Stimulated activated CD4-positive, alpha-beta T cell treated with anti-CD3 and anti-CD28 coated beads, Interleukin-1b, Interleukin-23, amount 100 ng/mL, for 48 hours (primary cell): ENCODE data around the gene CCDC3.
"Not testable (repeated sequence)": the region's sequence is repeated elsewhere in the genome, so short reads cannot be mapped to it uniquely, and the experiment has no call there.

ENCODE experiments used
- DNase-seq: peaks from one replicate; pipeline ENCODE4 v3.0.0-alpha.2; 2020

CCDC3 gene

DNA sequence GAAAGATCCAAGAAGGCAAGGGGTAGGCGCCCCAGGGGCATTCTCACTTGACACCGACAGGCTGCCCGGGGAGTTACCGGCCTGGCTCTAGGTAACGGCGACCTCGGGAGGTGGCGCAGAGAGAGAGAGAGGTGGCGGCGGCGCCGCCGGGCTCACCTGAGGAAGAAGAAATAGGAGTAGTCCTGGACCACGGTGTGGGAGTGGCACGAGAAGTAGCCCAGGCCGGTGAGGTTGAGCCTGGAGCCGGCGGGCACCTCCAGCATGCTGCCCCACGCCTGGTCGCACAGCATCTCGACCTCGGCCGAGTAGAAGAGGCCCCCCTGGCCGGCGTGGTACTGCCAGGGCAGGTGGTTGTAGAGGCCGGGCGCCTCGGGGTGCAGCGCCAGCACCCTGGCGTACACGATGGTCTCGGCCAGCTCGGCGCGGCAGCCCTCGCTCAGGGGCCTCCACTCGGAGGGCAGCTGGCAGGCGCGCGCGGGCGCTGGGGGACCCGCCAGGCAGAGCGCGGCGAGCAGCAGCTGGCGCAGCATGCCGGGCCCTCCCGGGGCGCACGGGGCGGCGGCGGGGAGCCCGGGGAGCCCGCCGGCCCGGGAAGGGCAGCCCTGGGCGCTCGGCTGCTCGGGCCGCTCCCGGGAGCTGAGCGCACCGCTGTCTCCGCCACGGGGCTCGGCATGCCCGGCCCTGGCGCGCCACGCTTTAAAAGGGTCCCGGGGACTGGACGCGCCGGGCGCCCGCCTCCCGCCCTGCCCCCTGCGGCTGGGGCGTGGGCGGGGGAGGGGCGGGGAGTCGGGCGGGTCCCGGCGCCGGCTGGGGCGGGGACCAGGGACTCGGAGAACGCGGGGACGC lies at the start of gene CCDC3:
CCDC3 (minus strand) TSS at position 673 of the 846 bp plus-strand sequence; CDS start at position 530, 143 bp downstream.
- peak; percentile 4 for DNase-seq

DNA sequence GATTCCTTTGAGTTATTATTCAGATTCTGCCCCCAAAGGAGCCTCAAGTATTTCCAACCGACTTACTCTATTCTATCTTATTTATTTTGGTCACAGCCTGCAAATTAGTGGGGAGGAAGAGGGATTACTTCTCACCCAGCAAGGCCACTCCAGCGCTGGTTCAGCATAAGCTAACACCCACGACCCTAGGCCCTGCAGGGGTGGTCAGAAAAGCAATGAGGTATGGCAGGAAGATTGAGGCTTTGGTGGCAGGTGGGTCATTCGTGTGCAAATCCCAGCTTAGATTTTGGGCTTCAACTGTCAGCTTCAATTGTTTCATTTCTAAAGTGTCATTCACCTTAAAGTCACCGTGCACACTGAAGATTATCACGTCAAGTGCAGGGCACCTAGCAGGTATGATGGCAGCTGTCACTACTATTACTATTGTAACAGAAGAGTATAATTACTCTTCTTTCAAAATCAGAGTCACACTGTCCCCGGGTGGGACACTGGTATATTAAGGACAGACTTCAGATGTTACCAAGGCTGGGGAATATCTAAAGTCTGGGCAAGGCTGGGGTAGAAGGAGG lies 49.7 kb upstream of the CCDC3 start:
- no peak for DNase-seq

DNA sequence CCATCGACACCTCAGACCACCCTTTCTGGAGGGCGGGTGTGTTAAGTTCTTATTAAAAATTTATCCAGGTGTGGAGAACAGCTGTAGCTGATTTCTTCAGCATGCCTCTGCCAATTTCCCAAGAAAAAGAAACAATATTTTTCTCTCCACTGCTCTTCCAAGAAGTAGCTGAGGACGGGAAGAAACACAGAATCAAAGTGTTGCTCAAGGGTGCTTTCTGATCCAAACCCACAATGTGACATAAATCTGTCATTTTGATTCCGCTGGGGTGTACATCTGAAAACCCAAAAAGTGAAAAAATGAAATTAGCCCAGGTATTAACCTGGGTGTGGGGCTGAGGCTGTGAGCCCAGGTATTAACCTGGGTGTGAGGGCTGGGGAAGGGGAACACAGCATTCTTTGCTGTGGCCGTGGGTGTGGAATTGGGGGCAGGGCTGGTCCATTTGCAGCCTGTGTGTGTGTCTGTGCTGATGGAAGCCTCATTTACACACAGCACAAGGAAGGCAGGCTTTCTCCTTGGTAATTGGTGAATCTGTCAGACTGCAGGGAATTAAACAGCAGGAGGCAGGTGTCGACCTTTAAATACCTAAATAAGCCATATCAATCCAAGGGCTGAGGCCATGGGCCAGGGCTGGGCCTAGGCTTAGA lies 48.4 kb upstream of the CCDC3 start:
- no peak for DNase-seq

DNA sequence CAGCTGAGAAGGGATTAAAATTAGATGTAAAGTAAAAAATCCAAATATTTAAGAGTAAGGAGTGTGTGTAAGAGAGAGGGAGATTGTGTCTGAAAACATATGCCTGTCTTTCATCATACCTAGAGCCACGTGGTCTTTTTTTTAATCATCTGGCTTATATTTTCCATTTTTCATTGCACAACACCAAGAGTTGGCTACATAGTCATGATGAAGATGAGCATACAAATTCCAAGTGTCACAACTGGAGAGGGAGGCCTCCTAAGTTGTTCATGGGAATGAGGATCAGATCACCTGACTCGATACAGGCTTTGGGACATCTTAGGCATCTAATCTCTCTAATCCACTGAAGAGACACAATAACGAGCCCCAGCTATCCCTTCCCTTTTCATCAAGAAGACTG lies 47.2 kb upstream of the CCDC3 start:
- no peak for DNase-seq

DNA sequence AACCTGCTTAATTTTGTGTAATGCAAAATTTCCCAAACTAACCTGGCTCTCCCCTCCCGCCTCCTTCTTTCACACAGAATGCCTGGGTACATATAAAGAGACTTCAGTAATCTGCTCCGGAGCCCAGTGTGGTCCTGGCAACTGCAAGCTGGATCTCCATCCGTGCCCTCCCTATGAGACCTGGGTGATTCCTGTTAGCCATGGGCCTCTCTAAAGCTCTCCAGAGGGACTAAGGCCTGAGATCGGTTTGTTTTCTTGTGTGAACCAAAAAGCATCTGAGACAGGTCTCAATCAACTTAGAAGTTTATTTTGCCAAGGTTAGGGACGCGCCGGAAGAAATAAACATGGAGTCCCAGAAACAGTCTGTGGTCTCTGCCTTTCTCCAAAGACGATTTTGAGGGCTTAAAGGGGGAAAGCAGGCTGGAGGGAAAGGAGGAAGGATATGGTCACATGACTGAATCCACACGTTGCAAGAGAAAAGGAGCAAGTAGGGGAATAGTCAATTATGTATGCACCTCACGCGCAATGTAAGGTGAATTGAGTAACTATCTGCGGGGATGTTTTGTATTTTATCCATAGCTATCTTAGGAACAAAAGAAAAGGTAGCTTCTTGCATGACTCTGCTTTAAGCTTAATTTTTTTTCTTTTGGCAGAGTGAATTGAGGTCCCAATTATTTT lies 46.2 kb upstream of the CCDC3 start:
- DNase-seq = no peak

DNA sequence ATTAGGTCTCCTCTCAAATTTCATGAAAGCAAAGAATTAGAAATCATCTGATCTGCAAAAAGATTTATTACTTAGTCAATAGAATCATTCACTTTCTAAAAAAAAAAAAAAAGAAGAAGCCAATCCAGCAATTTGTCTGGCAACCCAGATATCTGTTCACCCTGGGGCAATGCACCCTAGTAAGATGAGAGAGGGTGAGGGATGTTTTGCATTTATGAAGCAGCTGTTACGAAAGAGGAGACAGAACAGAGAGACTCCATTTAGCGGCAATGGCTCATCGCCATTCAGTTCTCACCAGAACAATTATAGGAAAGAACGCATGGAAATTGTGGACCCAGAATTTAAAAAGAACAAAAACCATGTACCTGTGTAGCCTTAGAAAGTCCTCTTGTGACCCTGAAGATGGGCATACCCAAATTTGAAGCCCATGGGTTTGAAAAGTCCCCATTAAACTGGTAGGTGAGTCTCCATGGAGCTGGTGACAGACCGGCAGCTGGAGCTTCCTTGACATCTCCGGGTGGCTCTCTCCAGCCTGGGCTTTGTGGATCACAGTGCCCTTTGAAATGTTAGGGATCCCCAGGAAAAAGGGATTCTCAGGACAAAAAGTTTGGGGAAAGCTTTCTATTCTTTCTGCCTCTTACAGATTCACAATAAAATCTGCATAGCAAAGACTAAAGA lies 45.5 kb upstream of the CCDC3 start:
- DNase-seq = no peak

DNA sequence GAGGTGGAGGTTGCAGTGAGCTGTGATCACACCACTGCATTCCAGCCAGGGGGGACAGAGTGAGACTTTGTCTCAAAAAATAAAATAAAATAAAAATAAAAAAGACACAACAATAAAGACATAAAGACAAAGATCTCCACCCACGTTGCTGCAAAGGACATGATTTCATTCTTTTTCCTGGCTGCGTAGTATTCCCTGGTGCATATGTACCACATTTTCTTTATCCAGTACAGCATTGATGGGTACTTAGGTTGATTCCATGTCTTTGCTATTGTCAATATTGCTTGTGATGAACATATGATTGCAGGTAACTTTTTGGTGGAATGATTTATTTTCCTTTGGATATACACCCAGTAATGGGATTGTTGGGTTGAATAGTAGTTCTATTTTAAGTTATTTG lies 42.0 kb upstream of the CCDC3 start:
- DNase-seq = no peak

DNA sequence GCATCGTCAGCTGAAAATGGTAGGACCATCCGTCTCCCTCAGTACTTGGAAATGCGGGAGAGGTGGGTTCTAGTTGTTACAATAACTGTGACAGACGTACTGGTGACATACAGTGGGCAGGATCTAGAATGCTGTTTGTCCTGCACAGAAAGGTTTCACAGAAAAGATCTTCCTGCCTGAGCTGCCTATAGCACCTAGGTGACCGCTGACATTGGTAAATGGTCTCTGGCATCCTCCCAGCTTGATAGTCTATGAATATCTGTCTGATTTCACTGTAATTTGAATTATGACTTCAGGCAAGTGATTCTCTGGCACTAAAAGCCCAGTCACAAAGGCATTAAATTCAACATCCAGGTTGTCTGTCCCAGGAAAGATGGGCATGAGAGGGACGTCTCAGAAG lies 38.2 kb upstream of the CCDC3 start:
- DNase-seq = no peak

DNA sequence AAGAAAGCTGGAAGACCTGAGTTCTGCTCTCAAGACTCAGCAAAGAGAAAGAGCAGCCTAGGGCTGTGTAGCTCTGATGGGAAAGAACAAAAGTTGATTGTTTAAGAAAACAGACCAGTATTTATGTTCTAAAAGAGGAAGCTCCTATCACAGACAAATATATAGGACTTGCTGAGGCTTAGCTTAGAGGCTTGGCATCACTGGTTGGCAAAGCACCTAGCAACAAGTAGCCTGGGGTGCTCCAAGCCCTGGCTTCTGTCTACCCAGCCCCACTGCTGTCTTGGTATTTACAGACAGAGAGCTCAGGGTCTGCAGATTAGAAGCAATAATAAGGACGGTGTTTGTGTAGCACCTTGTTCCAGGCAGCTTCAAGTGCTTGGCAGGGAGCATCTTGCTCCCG lies 36.9 kb upstream of the CCDC3 start:
- DNase-seq = no peak

DNA sequence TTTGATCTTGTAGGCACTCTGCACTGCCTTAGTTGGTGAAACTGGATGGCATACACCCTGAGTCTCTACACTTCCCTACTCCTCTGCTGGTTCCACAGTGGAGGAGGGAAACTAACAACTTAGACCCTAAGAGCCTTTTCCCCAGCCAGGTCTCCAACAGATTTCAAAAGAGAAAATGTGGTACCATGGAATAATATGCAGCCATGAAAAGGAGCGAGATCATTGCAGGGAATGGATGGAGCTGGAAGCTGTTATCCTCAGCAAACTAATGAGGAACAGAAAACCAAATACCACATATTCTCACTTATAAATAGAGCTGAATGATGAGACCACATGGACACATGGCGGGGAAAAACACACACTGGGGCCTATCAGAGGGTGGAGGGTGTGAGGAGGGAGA lies 36.3 kb upstream of the CCDC3 start:
- no peak for DNase-seq

DNA sequence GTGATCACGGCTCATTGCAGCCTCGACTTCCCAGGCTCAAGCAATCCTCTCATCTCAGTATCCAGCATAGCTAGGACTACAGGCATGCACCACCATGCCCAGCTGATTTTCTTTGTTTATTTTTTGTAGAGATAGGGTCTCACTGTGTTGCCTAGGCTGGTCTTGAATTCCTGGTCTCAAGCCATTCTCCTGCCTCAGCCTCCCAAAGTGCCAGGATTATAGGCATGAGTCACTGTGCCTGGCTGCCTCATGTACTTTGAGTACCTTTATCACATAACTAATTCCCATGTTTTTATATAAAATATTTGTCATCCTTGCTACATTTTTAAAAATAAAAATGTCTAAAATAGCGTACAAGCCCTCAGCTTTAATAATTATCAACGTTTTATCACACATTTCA lies 35.3 kb upstream of the CCDC3 start:
- DNase-seq = no peak

DNA sequence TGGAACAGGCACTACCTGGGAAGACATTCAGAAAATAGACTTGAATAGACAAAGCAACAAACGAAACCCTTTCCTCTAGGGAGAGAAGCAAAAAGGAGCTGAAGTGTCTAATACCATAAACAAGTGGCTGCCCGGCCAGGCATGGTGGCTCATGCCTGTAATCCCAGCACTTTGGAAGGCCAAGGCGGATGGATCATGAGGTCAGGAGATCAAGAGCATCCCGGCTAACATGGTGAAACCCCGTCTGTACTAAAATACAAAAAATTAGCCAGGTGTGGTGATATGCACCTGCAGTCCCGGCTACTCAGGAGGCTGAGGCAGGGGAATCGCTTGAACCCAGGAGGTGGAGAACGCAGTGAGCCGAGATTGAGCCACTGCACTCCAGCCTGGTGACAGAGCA lies 34.2 kb upstream of the CCDC3 start:
- not testable (repeated sequence) for DNase-seq

DNA sequence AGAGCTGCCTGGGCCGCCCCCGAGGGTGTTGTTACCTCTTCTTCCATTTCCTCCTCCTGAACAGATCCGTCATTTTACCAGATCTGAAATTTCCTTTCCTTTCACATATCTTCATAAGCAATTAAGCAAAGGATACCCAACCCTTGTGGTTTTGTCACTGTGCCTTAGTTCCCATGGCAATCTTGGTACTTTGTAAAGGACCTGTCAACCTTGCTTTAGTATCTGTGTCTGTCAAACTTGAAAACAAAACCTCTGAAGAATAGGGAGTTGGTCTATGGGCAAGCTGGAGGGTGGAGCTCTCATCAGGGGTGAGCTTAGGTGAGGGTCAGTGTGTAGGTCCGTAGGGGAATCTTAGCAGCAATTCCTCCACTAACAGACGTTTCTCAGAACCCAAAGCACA lies 25.4 kb upstream of the CCDC3 start:
- no peak for DNase-seq

DNA sequence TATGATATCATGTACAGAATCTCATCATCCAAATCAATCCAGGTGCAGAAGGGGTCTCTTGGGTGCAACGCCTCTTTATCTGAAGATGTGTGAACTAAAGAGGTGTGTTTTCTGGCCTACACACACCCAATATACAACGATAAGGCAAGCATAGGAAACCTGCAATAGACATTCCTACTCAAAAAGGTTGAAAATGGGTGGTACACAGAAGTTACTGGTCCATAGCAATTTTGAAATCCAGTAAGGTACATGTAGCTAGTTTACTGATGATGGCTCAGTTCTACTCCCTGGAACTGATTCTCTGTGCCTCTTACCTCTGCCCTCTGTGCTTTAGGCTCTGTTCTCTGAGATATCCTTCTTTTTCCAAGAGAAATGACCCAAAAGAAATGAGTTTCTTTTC lies 22.2 kb upstream of the CCDC3 start:
- DNase-seq = no peak

DNA sequence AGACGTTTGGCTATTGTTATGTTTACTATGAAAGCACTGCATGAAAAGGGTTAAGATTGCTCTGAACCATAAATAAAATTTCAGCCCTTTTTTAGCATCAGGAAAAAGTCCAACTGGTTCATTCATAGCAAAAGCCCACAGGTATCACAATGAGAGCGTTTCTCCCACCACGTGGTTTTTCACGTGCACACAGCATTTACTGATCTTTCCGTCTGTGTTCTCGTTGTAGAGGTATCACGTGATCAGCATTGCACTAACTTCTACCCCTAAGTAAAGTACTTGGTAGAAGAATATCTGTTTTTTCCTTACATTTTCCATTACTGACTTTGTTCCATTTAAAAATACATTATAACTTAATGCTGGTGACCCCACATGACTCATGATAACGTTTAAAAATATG lies 17.8 kb upstream of the CCDC3 start:
- DNase-seq = peak; percentile 14

DNA sequence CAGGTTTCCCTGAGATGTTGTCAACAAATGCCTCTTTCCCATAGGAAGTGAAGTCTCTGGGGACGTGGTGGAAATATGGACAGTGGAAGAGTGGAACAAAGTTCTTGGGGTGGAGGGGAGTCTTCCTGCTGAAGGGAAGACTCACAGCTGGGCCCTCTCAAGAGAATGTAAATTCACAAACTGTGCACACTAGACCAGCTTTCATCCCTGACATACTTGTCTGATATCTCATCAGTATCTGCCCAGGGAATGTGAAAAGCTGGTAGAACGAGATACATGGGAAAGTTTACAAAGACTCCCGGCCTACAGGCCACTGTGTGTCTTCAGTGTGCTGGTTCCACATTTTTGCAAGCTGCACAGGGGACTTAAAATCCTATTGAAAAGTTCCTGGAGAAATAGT lies 16.7 kb upstream of the CCDC3 start:
- no peak for DNase-seq

DNA sequence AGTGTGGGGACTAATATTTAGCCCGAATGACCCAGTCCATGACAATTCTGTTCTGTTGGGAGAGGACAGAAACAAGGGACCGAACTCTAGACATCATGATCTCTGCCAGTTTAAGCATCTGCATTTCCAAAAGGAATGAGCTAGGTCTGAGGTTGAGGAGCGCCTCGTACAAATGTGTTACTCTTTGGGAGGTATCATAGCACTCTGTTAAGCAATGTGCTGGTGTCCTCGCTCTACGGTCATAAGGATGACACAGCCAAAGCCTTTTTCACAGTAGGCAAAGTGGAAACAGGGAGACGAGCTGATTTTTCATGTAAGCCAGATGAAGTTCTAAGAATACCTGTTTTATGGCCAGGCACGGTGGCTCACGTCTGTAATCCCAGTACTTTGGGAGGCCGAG lies 15.4 kb upstream of the CCDC3 start:
- DNase-seq = no peak

DNA sequence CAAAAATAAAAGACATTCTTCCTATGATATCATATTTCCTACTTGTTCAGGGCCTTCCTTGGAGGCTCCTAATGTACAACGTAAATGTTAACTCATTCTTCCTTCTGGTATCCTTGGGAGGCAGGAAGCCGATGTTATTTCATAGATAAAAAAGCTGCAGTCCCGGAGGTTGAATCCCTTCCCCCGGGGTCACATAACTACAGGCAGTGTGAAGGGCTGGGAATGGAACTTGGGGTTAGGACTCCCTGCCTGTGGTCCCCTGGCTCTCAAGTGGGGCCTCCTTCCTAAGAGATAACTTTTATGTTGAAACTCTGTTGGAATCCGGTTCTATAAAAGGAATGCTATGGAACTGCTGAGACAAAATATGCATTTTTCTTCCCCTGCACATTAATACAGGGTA lies 14.9 kb upstream of the CCDC3 start:
- no peak for DNase-seq

DNA sequence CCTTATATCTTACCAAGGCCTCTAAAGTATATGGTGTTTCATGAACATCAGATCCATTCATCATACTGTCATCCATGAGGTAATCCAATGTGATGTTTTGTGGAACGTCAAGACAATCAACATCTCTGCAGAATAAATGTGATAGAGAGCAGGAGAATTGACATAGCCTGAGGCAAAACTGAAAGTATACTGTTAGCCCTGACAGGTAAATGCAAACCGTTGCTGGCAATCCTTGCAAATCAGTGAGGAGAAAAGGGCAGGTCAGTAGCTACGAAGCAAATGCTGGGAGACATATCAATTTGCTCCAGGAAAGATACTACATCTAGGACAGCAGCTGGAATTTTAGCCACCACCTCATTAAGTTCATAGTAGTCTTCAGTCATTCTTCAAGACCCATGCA lies 4.5 kb upstream of the CCDC3 start:
- DNase-seq = no peak

DNA sequence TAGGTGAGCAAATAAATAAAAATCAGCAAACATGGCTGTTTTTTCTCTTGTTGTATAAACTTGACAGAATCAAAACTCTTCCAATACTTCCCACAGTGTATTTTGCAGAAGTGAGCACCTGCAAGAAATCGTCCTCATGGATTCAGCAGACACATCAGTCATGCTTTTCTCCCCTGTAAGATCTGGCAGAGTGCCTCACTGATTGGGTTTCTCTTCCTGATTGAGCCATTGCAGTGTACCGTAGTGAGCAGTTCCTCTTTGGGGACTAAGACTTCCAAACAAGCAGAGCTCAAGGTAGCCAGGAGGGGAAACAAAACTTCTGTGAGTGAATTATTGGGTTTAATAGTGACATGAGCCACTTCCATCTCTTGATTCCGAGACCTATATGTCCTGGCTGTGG lies 2.2 kb upstream of the CCDC3 start:
- DNase-seq = no peak

DNA sequence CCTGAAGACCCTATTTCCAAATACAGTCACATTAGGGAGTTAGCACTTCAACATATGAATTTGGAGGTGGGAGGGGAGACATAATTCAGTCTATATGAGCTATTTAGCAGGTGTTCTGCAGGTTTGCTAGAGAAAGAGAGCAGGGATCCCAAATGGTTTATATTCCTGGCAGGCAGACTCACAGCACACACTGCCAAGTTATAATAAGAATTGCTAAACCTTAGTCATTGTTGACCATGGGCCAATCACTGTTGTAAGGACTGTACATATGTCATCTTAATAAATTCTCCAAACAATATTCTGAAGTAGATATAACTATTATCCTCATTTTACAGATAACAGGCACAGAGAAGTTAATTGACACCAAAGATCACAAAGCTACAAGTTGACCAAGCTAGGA lies 1.5 kb upstream of the CCDC3 start:
- DNase-seq = no peak

DNA sequence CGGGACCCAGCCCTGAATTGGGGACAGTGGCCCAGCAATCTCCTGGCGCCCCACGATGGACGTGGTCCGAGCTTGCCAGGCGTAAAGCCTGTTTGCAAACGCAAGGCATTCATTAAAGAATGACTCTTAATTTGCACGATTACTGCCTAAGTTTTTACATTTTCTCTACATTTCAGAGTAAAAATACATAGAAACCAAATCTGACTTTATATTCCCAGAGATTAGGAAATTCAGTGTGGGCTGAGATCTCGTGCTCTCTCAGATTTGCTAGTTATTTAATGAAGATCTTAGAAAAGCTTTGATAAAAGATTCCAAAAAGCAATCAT lies 337 bp upstream of the CCDC3 start:
- DNase-seq = no peak

DNA sequence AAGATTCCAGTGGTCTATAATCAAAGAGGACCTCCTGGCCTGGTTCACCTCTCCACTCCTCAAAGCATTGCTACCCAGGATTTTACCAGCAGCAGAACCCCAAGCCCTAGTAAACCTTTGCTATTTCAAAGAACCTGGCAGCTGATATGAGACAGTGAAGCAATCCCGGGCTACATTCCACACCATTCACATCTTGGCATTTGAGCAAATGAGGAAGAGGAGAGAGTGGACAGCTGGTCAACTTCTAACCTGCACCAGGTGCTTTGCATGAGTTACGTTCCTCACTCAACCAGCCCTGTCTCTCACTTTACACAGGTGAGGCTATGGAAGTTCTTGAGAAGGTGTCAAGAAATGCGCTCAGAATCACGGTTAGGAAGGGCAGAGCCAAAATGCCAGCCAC lies 1.1 kb downstream of the CCDC3 start:
- DNase-seq = no peak
